Type B pancreatic cell (in vitro differentiated cells): Measurements from ENCODE around the gene FBXO2. TPM values are rescaled to one million over a fixed set of nuclear protein-coding genes. Genes with fewer than 3 reads are reported as not detected.

Experiments used
- DNase-seq: peaks from one replicate; pipeline ENCODE4 v3.0.0; 2021; ENCODE audit warnings: mixed read lengths; ENCODE audit not compliant: unreplicated experiment; ENCODE audit errors: extremely low spot score
- H3K27ac Mint-ChIP-seq: 2 replicates; pipeline ENCODE4 v1.8.0; 2021; ENCODE audit warnings: mild to moderate bottlenecking, mixed read lengths
- H3K27me3 Mint-ChIP-seq: 2 replicates; pipeline ENCODE4 v1.8.0; 2021; ENCODE audit warnings: mixed read lengths
- H3K36me3 Mint-ChIP-seq: 2 replicates; pipeline ENCODE4 v1.8.0; 2021; ENCODE audit warnings: mixed read lengths
- H3K4me1 Mint-ChIP-seq: one replicate; pipeline ENCODE4 v1.8.0; 2021; ENCODE audit warnings: mixed read lengths; ENCODE audit not compliant: unreplicated experiment
- H3K4me3 Mint-ChIP-seq: 2 replicates; pipeline ENCODE4 v1.8.0; 2021; ENCODE audit warnings: mild to moderate bottlenecking, mixed read lengths
- H3K9me3 Mint-ChIP-seq: 2 replicates; pipeline ENCODE4 v1.8.0; 2021; ENCODE audit warnings: mixed read lengths
- total RNA-seq: library from RNA; stranded (reverse); gene quantifications from 2 replicates; pipeline ENCODE4 v1.2.1, GENCODE V29; 2021; ENCODE audit warnings: low replicate concordance
- TF ChIP-seq, protein P1 (sequence below): fragments of 200-600 bp; sonication (generic); conservative IDR thresholded peaks from 2 replicates; pipeline ENCODE4 v1.5.0; 2021; ENCODE audit warnings: antibody characterized with exemption, mild to moderate bottlenecking

Gene FBXO2
- total RNA-seq, 1 donor from 2014 or later: 7.4 TPM

DNA sequence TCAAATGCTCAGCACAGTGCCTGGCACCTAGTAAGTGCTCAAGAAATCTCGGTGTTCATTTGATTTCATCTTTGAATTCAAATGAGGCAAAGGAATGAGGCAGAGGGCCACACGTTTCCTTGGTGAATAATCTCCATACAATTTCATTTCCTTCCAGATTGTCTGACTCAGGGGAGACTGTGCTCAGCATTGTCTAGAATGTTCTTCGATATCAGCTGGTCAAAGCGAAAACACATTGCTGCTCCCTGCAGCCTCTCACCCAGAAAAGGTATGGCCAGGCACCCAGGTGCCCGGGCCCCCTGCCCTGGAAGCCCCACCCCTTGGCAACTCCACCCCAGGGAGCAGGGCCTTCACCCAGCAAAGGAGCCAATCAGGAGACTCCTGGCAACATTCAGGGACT, 55.8 kb downstream of the FBXO2 start:
- Mint-ChIP-seq H3K4me3 (no peak overlapping the region), H3K27me3 (peaks cover 20% of the 10 kb centered on the region), H3K27ac (no peak overlapping the region), H3K9me3 (no peaks in the 10 kb centered on the region), H3K36me3 (no peaks in the 10 kb centered on the region), H3K4me1 (no peaks in the 10 kb centered on the region)
- TF ChIP-seq, protein P1, sequence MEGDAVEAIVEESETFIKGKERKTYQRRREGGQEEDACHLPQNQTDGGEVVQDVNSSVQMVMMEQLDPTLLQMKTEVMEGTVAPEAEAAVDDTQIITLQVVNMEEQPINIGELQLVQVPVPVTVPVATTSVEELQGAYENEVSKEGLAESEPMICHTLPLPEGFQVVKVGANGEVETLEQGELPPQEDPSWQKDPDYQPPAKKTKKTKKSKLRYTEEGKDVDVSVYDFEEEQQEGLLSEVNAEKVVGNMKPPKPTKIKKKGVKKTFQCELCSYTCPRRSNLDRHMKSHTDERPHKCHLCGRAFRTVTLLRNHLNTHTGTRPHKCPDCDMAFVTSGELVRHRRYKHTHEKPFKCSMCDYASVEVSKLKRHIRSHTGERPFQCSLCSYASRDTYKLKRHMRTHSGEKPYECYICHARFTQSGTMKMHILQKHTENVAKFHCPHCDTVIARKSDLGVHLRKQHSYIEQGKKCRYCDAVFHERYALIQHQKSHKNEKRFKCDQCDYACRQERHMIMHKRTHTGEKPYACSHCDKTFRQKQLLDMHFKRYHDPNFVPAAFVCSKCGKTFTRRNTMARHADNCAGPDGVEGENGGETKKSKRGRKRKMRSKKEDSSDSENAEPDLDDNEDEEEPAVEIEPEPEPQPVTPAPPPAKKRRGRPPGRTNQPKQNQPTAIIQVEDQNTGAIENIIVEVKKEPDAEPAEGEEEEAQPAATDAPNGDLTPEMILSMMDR: no peak
- DNase-seq: no peak

Other genes with a start within 250 kb of the FBXO2 start
- 4.7 and 4.8 TPM in 2 replicates for gene DISP3, start 175.3 kb downstream of the FBXO2 start, total RNA-seq
- gene FBXO44, start 448 bp upstream of the FBXO2 start, total RNA-seq: 14.1 and 24.8 TPM in 2 replicates
- gene FBXO6, start 9.8 kb upstream of the FBXO2 start, total RNA-seq: 4.3 and 6.5 TPM in 2 replicates
- gene MAD2L2, start 26.7 kb upstream of the FBXO2 start, total RNA-seq: 45.0 and 70.7 TPM in 2 replicates
- 1.1 and 13.5 TPM in 2 replicates for gene DRAXIN, start 37.3 kb upstream of the FBXO2 start, total RNA-seq
- gene AGTRAP, start 81.7 kb upstream of the FBXO2 start, total RNA-seq: 38.0 and 38.6 TPM in 2 replicates
- 0.40 TPM in 1 of 2 replicates, not detected in the other for gene C1orf167, start 107.8 kb upstream of the FBXO2 start, total RNA-seq
- 30.1 and 33.4 TPM in 2 replicates for gene MTHFR, start 151.5 kb upstream of the FBXO2 start, total RNA-seq
- 21.3 and 31.1 TPM in 2 replicates for gene CLCN6, start 151.8 kb upstream of the FBXO2 start, total RNA-seq
- gene NPPA, start 193.4 kb upstream of the FBXO2 start, total RNA-seq: not detected in 2 replicates
- gene NPPB, start 204.5 kb upstream of the FBXO2 start, total RNA-seq: 0.71 and 1.7 TPM in 2 replicates